HEK293 (cell line): ENCODE measurements around the gene HGD.

Experiments
- CTCF ChIA-PET: fragments of 350-600 bp; formaldehyde crosslinking; extraction: SDS; loops from one replicate; lab custom pipeline; 2021; ENCODE audit warnings: antibody characterized with exemption; lab: Yijun Ruan, JAX
- POLR2A ChIA-PET: fragments of 300-600 bp; formaldehyde crosslinking; extraction: SDS; loops from one replicate; lab custom pipeline; 2020; ENCODE audit warnings: antibody characterized with exemption, inconsistent platforms; lab: Yijun Ruan, JAX
- H3K27ac ChIP-seq: fragments of 200-500 bp; sonication (Bioruptor generic); 2 replicates; pipeline ENCODE4 v1.5.1; 2014; ENCODE audit warnings: low read depth, low read length, control low read depth, inconsistent platforms; ENCODE audit errors: extremely low read depth
- H3K36me3 ChIP-seq, 2 experiments: fragments of 200-500 bp in 1 of 2; sonication (Bioruptor generic) in 1 of 2; 1 replicate in 1 of 2; 2 replicates in 1 of 2; pipeline ENCODE4 v1.5.1; 2014 to 2017; ENCODE audit warnings: inconsistent platforms in 2 of 2, low read length in 2 of 2; ENCODE audit not compliant: control insufficient read depth in 2 of 2, insufficient read depth in 1 of 2
- H3K4me1 ChIP-seq: fragments of 200-500 bp; sonication (Bioruptor generic); 2 replicates; pipeline ENCODE4 v1.5.1; 2014; ENCODE audit warnings: mild to moderate bottlenecking, low read length, inconsistent platforms; ENCODE audit not compliant: control insufficient read depth, insufficient read depth
- H3K4me3 ChIP-seq: 2 replicates; pipeline ENCODE4 v1.5.1; 2011; ENCODE audit warnings: low read depth, mild to moderate bottlenecking, control low read depth, low read length, moderate library complexity
- H3K9me3 ChIP-seq: fragments of 200-500 bp; sonication (Bioruptor generic); 2 replicates; pipeline ENCODE4 v1.5.1; 2014; ENCODE audit warnings: low read depth, low read length, inconsistent platforms; ENCODE audit not compliant: control insufficient read depth, insufficient read depth
- HOXC10 ChIP-seq: sonication (generic); formaldehyde crosslinking; IDR thresholded peaks from 2 replicates; pipeline ENCODE4 v1.8.1; 2023; ENCODE audit warnings: mild to moderate bottlenecking, missing genetic modification reagents
- ZBTB7A ChIP-seq: fragments of 450-650 bp; formaldehyde crosslinking; IDR thresholded peaks from 2 replicates; pipeline ENCODE4 v1.5.1; 2016; ENCODE audit warnings: low read depth, missing biosample characterization, missing genetic modification characterization
- ZNF112 ChIP-seq: fragments of 450-650 bp; formaldehyde crosslinking; IDR thresholded peaks from 2 replicates; pipeline ENCODE4 v1.5.0; 2017; ENCODE audit warnings: missing biosample characterization, missing genetic modification characterization
- ZNF184 ChIP-seq: fragments of 450-650 bp; IDR thresholded peaks from 2 replicates; pipeline ENCODE4 v1.5.1; 2018; ENCODE audit warnings: missing biosample characterization, mild to moderate bottlenecking, missing genetic modification characterization
- ZNF366 ChIP-seq: fragments of 450-650 bp; formaldehyde crosslinking; conservative IDR thresholded peaks from 2 replicates; pipeline ENCODE4 v1.5.1; 2016; ENCODE audit warnings: missing biosample characterization, missing genetic modification characterization
- ZNF37A ChIP-seq: fragments of 450-650 bp; IDR thresholded peaks from 2 replicates; pipeline ENCODE4 v1.5.1; 2018; ENCODE audit warnings: missing biosample characterization, missing genetic modification characterization
- ZNF521 ChIP-seq: fragments of 450-650 bp; formaldehyde crosslinking; IDR thresholded peaks from 2 replicates; pipeline ENCODE4 v1.5.1; 2017; ENCODE audit warnings: missing biosample characterization, mild to moderate bottlenecking, missing genetic modification characterization
- ZNF548 ChIP-seq: fragments of 450-650 bp; formaldehyde crosslinking; IDR thresholded peaks from 2 replicates; pipeline ENCODE4 v1.5.1; 2016; ENCODE audit warnings: missing biosample characterization, missing genetic modification characterization
- ZNF654 ChIP-seq: fragments of 450-650 bp; formaldehyde crosslinking; IDR thresholded peaks from 2 replicates; pipeline ENCODE4 v1.5.1; 2016; ENCODE audit warnings: low read depth, missing biosample characterization, missing genetic modification characterization
- ZNF777 ChIP-seq: fragments of 450-650 bp; formaldehyde crosslinking; IDR thresholded peaks from 2 replicates; pipeline ENCODE4 v1.5.1; 2017; ENCODE audit warnings: missing biosample characterization, missing genetic modification characterization, borderline replicate concordance
- ZSCAN23 ChIP-seq: fragments of 450-650 bp; formaldehyde crosslinking; IDR thresholded peaks from 2 replicates; pipeline ENCODE4 v1.5.1; 2016; ENCODE audit warnings: missing biosample characterization, missing genetic modification characterization
- TF ChIP-seq, protein P1 (sequence below): fragments of 450-650 bp; formaldehyde crosslinking; IDR thresholded peaks from 2 replicates; pipeline ENCODE4 v1.5.1; 2016; ENCODE audit warnings: missing biosample characterization, missing genetic modification characterization

Gene HGD

GRCh38 chr3:120587332-120587975, 94.6 kb downstream of the HGD start:
- Histone ChIP-seq H3K36me3 (no peaks in the 10 kb centered on the region), H3K4me3 (no peak overlapping the region), H3K27ac (no peak overlapping the region), H3K9me3 (no peaks in the 10 kb centered on the region), H3K4me1 (no peaks in the 10 kb centered on the region)
- ChIA-PET CTCF (no interaction called here), POLR2A (no interaction called here)
- TF ChIP-seq ZNF521 (tag by site-specific recombination) (no peak), ZNF366 (tag by site-specific recombination) (no peak), ZNF548 (tag by site-specific recombination) (no peak), ZSCAN23 (tag by site-specific recombination) (no peak), ZBTB7A (tag by site-specific recombination) (no peak), HOXC10 (CRISPR knock-in tag) (no peak), ZNF654 (tag by site-specific recombination) (no peak), ZNF37A (tag by site-specific recombination) (no peak), ZNF184 (tag by site-specific recombination) (no peak), ZNF112 (tag by site-specific recombination) (no peak), ZNF777 (tag by site-specific recombination) (no peak)
- TF ChIP-seq, protein P1, sequence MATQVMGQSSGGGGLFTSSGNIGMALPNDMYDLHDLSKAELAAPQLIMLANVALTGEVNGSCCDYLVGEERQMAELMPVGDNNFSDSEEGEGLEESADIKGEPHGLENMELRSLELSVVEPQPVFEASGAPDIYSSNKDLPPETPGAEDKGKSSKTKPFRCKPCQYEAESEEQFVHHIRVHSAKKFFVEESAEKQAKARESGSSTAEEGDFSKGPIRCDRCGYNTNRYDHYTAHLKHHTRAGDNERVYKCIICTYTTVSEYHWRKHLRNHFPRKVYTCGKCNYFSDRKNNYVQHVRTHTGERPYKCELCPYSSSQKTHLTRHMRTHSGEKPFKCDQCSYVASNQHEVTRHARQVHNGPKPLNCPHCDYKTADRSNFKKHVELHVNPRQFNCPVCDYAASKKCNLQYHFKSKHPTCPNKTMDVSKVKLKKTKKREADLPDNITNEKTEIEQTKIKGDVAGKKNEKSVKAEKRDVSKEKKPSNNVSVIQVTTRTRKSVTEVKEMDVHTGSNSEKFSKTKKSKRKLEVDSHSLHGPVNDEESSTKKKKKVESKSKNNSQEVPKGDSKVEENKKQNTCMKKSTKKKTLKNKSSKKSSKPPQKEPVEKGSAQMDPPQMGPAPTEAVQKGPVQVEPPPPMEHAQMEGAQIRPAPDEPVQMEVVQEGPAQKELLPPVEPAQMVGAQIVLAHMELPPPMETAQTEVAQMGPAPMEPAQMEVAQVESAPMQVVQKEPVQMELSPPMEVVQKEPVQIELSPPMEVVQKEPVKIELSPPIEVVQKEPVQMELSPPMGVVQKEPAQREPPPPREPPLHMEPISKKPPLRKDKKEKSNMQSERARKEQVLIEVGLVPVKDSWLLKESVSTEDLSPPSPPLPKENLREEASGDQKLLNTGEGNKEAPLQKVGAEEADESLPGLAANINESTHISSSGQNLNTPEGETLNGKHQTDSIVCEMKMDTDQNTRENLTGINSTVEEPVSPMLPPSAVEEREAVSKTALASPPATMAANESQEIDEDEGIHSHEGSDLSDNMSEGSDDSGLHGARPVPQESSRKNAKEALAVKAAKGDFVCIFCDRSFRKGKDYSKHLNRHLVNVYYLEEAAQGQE (tag by site-specific recombination) = no peak
